PC-9 (cell line): ENCODE measurements around the gene CROCC2. TPM values are rescaled to one million over a fixed set of nuclear protein-coding genes. Genes with fewer than 3 reads are reported as not detected.

Experiments
- BruUV-seq: library from RNA; stranded (reverse); fragments of 400-500 nt; replicated peaks from 2 replicates; lab custom pipeline; 2021; lab: Mats Ljungman, UMichigan
- CTCF ChIA-PET: fragments of 300-600 bp; sonication (Branson Sonifier 250); formaldehyde crosslinking; loops from one replicate; lab custom pipeline; 2022; ENCODE audit warnings: antibody characterized with exemption; lab: Charles Lee
- POLR2A ChIA-PET: fragments of 300-600 bp; sonication (Branson Sonifier 250); formaldehyde crosslinking; loops from one replicate; lab custom pipeline; 2022; ENCODE audit warnings: antibody characterized with exemption; ENCODE audit not compliant: unreplicated experiment; lab: Charles Lee
- DNase-seq, 2 experiments: peaks; one replicate each; pipeline versions ENCODE4 v3.0.0 to v3.0.0-alpha.2; 2015 to 2022; ENCODE audit warnings: mixed read lengths in 1 of 2
- H2AFZ ChIP-seq: fragments of 200-600 bp; sonication (generic); 2 replicates; pipeline ENCODE4 v1.8.1; 2017; ENCODE audit warnings: antibody characterized with exemption
- H3F3A ChIP-seq: fragments of 200-600 bp; sonication (generic); 2 replicates; pipeline ENCODE4 v1.8.1; 2017; ENCODE audit warnings: antibody characterized with exemption, mild to moderate bottlenecking, low read depth; ENCODE audit not compliant: insufficient read depth
- H3K27ac ChIP-seq: fragments of 200-600 bp; sonication (generic); 2 replicates; pipeline ENCODE4 v1.6.1; 2016; ENCODE audit warnings: mixed run types
- H3K27me3 ChIP-seq: fragments of 200-600 bp; sonication (generic); 2 replicates; pipeline ENCODE4 v1.6.1; 2016; ENCODE audit warnings: low read depth, mixed run types; ENCODE audit not compliant: insufficient read depth
- H3K36me3 ChIP-seq: fragments of 200-600 bp; sonication (generic); 2 replicates; pipeline ENCODE4 v1.6.1; 2016; ENCODE audit warnings: low read depth, mixed run types
- H3K4me1 ChIP-seq: fragments of 200-600 bp; sonication (generic); replicated peaks from 2 replicates; pipeline ENCODE4 v1.6.1; 2016; ENCODE audit warnings: mixed run types; ENCODE audit not compliant: insufficient read depth
- H3K4me2 ChIP-seq: fragments of 200-600 bp; sonication (generic); 2 replicates; pipeline ENCODE4 v1.6.1; 2017; ENCODE audit warnings: mixed run types
- H3K4me3 ChIP-seq: fragments of 200-600 bp; sonication (generic); 2 replicates; pipeline ENCODE4 v1.6.1; 2016; ENCODE audit warnings: mixed run types
- H3K79me2 ChIP-seq: fragments of 200-600 bp; sonication (generic); 2 replicates; pipeline ENCODE4 v1.6.1; 2017; ENCODE audit warnings: low read depth, mixed run types
- H3K9me2 ChIP-seq: fragments of 200-600 bp; sonication (generic); 2 replicates; pipeline ENCODE4 v1.8.1; 2017; ENCODE audit warnings: mild to moderate bottlenecking; ENCODE audit not compliant: insufficient read depth
- H3K9me3 ChIP-seq: fragments of 200-600 bp; sonication (generic); 2 replicates; pipeline ENCODE4 v1.8.1; 2016; ENCODE audit warnings: low read depth; ENCODE audit not compliant: insufficient read depth
- H4K20me1 ChIP-seq: fragments of 200-600 bp; sonication (generic); 2 replicates; pipeline ENCODE4 v1.8.1; 2017; ENCODE audit not compliant: insufficient read depth
- EZH2 ChIP-seq: fragments of 200-600 bp; sonication (generic); IDR thresholded peaks from 2 replicates; pipeline ENCODE4 v1.8.0; 2017; ENCODE audit warnings: antibody characterized with exemption, low read depth
- intact Hi-C: fragments of 100-400 bp; cut with micrococcal nuclease; formaldehyde crosslinking; loops from one replicate; pipeline ENCODE4 v1.10.0; 2022; ENCODE audit not compliant: unreplicated experiment
- total RNA-seq: library from RNA; stranded (reverse); gene quantifications from 2 replicates; pipeline ENCODE4 v1.2.3, GENCODE V29; 2021
- TF ChIP-seq, protein P1 (sequence below): fragments of 200-600 bp; sonication (generic); conservative IDR thresholded peaks from 2 replicates; pipeline ENCODE4 v1.6.1; 2017; ENCODE audit warnings: mixed run types, antibody characterized with exemption, mild to moderate bottlenecking, moderate library complexity

CROCC2 gene
- total RNA-seq, 1 experiment from 2014 or later = not detected

DNA sequence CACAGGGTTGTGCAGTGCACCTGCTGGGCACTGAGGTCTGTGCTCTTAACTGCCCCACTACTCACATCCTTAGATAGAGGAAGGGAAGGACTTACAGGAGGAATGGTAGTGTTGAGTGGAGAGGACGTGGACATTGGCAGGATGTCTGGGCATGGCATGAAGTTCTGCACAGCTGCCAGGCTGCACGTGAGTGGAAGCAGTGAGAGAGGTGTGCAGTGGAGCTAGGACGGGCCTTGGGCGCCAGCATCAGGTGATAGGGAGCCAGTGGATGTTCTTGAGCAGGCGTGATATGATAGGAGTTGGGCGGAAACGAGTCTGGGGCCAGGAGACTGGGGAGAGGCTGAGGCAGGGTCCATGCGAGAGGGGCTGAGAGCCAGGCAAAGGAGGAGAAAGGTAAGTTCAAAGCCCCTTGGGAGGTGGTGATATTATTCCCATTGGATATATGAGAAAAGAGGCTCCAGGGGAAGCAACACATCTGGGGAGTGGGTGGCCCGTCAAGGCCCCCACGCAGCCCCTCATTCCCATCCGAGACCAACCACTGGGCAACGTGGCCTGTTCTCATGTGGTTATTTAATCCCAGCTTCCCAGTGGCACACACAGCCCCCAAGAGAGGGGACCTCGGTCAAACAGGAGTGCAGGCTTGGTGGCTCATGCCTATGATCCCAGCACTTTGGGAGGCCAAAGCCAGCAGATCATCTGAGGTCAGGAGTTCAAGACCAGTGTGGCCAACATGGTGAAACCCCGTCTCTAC, 46.5 kb downstream of the CROCC2 start:
- H3K9me2 ChIP-seq = no peaks in the 10 kb centered on the region
- no peak for DNase-seq
- BruUV-seq = no TSS peak
- ChIA-PET CTCF (no interaction called here), POLR2A (no interaction called here)
- H3F3A ChIP-seq = no peaks in the 10 kb centered on the region
- no peak overlapping the region for H3K4me2 ChIP-seq
- H3K36me3 ChIP-seq = no peaks in the 10 kb centered on the region
- no peaks in the 10 kb centered on the region for H3K9me3 ChIP-seq
- H3K4me3 ChIP-seq = no peak overlapping the region
- peaks cover 90% of the 10 kb centered on the region for H3K27me3 ChIP-seq
- no peak overlapping the region for H3K27ac ChIP-seq
- no peaks in the 10 kb centered on the region for H3K4me1 ChIP-seq
- H4K20me1 ChIP-seq = no peaks in the 10 kb centered on the region
- TF ChIP-seq, protein P1, sequence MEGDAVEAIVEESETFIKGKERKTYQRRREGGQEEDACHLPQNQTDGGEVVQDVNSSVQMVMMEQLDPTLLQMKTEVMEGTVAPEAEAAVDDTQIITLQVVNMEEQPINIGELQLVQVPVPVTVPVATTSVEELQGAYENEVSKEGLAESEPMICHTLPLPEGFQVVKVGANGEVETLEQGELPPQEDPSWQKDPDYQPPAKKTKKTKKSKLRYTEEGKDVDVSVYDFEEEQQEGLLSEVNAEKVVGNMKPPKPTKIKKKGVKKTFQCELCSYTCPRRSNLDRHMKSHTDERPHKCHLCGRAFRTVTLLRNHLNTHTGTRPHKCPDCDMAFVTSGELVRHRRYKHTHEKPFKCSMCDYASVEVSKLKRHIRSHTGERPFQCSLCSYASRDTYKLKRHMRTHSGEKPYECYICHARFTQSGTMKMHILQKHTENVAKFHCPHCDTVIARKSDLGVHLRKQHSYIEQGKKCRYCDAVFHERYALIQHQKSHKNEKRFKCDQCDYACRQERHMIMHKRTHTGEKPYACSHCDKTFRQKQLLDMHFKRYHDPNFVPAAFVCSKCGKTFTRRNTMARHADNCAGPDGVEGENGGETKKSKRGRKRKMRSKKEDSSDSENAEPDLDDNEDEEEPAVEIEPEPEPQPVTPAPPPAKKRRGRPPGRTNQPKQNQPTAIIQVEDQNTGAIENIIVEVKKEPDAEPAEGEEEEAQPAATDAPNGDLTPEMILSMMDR = no peak
- TF ChIP-seq EZH2 = no peak
- H3K79me2 ChIP-seq = no peaks in the 10 kb centered on the region
- intact Hi-C loops = no loop called here
- no peak overlapping the region for H2AFZ ChIP-seq

DNA sequence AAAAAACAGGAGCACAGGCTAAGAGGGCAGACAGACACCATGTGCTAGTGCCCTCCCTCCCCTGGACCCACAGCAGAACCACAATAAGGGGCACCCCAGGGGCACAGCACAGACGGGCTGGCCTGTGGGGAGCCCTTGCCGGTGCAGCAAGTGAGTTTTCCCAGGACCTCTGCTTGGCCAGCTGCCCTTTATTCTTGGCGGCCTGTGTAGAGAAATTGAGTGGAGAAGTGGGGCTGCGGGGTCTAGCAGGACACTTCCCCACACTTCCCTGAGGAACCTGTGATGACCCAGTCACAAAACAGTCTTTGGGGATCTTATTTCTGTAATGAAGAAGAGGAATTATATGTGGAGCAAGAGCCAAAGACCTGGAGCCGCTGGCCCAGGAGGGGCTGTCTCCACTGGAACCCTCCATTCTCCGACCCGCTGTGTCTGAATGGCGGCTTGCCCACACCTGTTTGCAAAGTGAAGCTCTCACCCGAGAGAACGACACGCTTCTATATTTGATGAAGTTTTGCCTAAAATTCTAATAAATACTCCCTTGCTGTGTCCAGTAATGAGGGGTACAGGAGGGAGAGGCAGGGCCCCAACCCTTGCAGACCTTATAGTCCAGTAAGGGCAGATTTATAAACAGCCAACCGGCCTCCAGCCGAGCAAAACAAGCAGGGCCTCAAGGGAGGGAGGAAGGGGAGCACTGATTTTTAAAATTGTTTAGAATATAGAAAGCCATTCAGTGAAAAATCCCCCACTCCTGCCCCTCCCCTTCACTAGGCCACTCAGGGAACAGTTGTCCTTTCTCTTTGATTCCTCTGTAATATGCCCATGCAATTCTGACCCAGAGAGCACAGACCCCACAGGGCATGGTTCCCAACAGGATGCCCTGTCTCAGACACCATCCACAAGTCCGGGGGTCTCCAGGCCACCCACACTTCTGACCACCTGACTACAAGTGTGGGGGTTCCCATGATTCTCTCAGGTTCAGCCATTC, 47.6 kb downstream of the CROCC2 start:
- ChIA-PET CTCF (no interaction called here), POLR2A (no interaction called here)
- Histone ChIP-seq H3K4me2 (no peak overlapping the region), H4K20me1 (no peaks in the 10 kb centered on the region), H3F3A (no peaks in the 10 kb centered on the region), H2AFZ (no peak overlapping the region), H3K36me3 (no peaks in the 10 kb centered on the region), H3K27me3 (peaks cover 97% of the 10 kb centered on the region), H3K27ac (no peak overlapping the region), H3K79me2 (no peaks in the 10 kb centered on the region), H3K4me1 (no peaks in the 10 kb centered on the region), H3K9me3 (no peaks in the 10 kb centered on the region), H3K4me3 (no peak overlapping the region), H3K9me2 (no peaks in the 10 kb centered on the region)
- no TSS peak for BruUV-seq
- DNase-seq = no peak
- intact Hi-C loops = no loop called here
- TF ChIP-seq, protein P1 = no peak
- no peak for TF ChIP-seq EZH2

DNA sequence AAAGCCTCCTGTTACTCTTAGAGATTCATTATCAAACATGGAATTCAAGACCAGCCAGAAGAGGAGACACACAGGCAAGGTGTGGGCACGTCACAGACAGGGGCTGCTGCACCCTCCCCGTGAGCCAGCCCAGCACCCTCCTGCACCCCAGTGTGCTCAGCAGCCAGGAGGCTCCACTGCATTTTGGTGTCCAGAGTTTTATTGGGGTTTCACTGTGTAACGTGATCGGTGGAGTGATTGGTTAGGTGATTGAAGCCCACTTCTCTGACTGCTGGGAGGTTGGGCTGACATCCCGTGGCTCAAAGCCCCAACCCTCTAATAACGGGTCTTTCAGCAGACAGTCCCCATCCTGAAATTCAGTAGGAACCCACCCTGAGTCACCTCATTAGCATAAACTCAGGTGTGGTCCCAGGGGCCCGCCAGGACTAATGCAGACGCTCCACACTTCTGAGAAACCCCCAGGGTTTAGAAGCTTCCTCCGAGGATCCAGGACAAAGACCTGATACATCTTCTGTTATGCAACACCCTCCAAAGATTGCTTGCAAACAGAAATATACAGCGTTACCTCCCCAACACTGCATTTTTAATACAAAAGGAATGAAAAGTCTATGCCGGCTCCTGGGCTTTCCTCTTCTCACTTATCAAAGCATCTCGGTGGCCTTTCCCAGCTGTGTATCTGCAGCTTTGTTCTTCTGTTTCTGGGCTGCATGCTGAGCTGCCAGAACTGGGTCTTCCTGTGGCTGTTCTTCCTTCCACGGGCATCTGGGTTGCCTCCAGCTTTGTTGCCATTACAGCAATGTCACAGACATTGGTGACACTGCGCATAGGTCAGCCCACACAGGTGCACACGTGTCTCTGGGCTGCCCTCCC, 48.5 kb downstream of the CROCC2 start:
- no peak for DNase-seq
- POLR2A ChIA-PET = no interaction called here
- intact Hi-C loops = no loop called here
- H3K9me3 ChIP-seq = no peaks in the 10 kb centered on the region
- no peak overlapping the region for H3K27ac ChIP-seq
- H3K36me3 ChIP-seq = no peaks in the 10 kb centered on the region
- no peaks in the 10 kb centered on the region for H3K79me2 ChIP-seq
- no peaks in the 10 kb centered on the region for H3K9me2 ChIP-seq
- H4K20me1 ChIP-seq = no peaks in the 10 kb centered on the region
- H2AFZ ChIP-seq = no peak overlapping the region
- no peaks in the 10 kb centered on the region for H3F3A ChIP-seq
- TF ChIP-seq, protein P1 = no peak
- no peak for TF ChIP-seq EZH2
- no peak overlapping the region for H3K4me3 ChIP-seq
- H3K4me2 ChIP-seq = no peak overlapping the region
- BruUV-seq = no TSS peak
- H3K27me3 ChIP-seq = peaks cover 100% of the 10 kb centered on the region
- H3K4me1 ChIP-seq = no peaks in the 10 kb centered on the region
- CTCF ChIA-PET = no interaction called here
